ENCODE measurements around the gene TMEM191B.
"Not testable (repeated sequence)": the region's sequence is repeated elsewhere in the genome, so short reads cannot be mapped to it uniquely, and the experiment has no call there.

TMEM191B gene

DNA sequence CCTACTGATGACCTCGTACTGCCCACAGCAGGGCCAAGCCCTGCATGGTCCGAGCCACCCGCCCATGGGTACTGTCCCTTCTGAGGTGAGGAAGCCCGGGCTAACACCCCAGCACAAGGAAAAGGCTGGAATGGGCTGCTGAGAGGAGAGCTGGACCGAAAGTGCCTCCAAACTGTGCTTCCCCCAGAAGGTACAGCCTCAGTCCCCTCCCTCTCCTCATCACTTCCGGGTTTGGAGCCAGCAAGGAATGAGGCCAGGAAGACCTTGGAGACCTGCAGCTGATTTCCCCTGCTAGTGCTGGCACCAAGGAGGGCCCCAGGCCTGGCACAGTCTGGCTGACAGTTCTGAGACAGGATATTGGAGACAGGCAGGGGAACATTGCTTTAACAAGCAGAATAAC lies 31.3 kb downstream of the TMEM191B start:
- DNase-seq: not testable (repeated sequence)

DNA sequence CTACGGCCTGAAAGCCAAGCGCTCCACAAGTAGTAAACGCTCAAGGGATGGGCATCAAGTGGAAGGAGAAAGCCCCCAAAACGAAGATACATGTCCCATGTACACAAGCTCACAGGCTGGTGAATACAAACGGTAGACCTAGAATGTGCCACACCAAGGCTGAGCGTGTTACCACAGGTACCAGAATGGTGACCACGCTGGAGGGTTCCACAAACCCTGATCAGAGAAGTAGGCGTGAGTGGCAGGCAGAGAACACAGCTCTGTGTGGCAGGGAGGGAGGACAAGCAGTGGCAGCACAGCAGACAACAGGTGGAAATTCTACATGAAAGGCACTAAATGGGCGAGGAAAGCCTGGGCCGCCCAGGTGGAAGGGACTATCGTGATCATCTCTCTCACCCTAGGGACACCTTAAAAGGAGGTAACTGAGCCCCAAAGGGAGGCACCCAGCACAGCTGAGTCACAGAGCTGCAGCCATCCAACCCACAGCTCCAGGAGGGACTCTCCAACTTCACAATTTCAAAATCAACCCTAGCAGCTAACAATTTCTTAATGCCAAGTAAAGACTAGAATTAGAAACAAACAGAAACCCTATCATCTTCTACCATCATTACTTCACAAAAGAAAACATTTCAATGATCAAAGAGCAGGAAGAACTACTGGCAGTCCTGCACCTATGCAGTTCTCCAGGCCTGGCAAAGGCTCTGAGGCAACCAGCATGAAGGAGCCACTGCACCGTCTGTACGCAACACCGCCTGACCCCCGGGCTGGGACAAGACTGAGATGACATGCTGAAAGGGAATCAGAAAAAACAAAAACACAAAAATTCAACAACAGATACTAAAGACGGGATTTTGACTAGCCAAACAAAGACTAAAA lies 32.7 kb downstream of the TMEM191B start:
- DNase-seq: not testable (repeated sequence)

DNA sequence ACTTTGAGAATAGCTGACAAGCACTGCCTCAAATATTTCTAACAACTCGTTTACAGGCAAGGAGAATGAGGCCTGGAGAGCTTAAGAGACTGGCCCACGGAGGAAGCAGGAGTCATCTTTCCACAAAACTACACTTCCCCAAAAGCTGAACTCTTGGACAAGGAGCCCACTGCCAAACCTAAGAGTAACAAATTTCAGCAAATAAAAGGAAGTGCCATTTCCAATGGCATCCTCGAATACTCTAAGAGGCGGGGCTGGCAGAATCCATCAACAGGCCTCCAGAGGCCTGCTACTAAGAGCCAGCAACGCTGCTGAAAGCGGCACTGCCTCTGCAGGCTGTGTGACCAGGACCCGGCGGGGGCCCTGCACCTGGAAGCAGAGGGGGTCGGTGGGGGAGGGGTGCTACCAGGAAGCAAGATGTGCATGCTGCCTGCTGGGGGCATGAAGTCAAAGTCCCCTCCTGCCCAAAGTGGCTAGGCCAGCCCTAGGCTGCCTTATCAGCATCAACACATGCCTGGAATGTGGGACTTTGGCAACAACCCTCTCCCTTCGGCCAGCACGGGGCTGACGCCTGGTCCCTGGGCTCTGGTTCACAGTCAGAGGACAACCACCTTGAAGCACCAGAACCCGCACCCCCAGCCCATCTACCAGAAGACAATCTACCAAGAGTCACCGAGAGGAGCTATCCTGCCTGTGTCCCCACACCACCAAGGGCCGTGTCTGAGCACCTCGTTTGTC lies 43.1 kb downstream of the TMEM191B start:
- DNase-seq: not testable (repeated sequence)

- DNase-seq: not testable (repeated sequence)
Measured at GRCh38 chr22:18573483-18574164, 46.0 kb downstream of the TMEM191B start.

DNA sequence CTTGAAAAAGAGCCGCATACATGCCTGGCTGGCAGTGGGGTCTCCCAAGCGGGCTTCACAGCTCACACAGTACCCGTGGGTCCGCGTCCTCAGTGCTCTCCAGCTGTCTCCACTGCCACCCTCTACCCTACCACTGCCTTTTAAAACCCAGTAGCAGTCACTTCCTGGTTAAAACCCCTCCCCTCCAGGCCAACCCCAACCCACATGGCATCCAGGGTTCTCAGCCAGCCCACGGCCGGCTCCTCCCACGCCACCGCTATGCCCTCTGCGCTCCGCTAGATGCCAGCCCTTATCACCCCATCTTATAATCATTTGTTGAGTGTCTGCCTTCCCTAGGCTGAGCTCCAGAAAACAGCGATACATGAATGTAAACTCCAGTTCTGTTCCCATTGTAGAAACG lies 47.0 kb downstream of the TMEM191B start:
- DNase-seq: not testable (repeated sequence)

DNA sequence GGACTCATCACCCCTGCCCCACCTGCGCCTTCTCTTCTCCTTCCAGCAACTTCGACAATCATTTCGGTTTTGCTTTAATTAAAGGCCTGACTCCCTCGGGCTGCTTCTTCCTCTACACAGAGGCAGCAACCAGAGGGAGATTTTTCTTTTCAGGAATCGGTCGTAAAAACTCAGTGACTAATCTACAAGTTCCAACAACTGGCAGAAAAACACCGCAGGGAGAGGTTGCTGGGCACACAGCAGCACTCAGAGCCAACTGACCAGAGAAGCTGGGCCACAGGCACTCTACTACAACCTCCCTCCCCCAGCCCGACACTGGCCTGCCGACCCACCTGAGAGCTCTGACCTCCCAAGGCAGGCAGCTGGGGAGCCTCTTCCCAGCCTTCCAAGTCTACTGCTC lies 48.1 kb downstream of the TMEM191B start:
- not testable (repeated sequence) for DNase-seq

DNA sequence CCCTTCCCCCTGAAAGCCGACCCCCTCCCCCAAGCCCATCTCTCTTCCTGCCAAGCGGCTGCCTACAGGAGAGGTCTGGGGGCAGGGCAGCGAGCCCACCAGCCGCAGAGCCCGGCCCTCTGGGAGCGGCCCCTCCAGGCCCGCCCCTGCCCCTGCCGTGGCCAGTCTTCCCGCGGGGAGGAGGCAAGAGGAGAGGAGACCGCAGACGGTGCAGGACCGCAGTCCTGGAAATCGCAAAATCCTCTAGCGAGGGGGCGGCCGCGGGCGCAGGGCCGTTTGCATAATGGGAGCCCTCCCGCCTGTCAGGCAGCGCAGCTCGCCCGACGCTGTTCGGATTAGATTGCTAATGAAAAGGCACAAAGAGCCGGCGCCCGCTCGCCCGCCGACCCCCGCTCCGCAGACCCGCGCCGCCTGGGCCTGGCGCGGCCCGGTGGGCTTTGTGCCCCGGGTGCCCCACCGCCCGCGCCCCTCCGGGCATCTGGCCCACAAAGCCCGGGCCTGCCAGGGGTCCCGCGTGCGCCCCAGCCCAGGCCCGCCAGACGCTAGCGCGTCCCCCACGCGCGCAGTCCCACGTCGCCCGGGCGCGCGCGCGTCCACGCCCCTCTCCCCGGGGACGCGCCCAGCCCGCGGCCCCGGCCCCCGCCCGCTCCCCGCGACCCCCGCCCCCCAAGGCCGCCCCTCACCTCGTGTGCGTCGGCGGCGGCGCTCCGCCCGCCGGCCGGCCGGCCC lies 49.7 kb downstream of the TMEM191B start:
- DNase-seq: not testable (repeated sequence)

DNA sequence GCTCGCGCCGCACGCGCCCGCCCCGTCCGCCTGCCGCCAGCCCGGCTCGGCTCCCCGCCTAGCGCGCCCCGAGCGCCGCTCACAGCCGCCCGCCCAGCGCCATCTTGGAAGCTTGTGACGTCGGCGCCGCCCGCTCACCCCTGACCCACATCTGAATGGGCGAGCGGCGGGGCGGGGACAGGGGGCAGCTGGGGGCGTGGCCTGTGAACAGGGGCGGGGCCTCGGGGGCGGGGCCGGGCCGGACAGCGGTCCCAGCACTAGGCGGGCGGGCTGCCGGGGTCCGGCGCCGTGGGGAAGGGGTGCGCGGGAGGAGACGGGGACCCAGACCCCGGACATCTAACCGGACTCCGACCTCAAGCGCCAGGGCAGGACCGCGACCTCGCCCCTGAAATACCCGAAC lies 50.2 kb downstream of the TMEM191B start:
- not testable (repeated sequence) for DNase-seq

Measured in SHP77 treated with DMSO at 0.1 percent for 48 hours (cell line).